NCI-H2196 treated with DMSO at 0.1 percent for 48 hours (cell line): ENCODE data around the gene RALGAPB.

Experiments used
- DNase-seq: peaks from one replicate; lab custom pipeline; 2025; ENCODE audit not compliant: unreplicated experiment; lab: John Stamatoyannopoulos, UW

RALGAPB gene

DNA sequence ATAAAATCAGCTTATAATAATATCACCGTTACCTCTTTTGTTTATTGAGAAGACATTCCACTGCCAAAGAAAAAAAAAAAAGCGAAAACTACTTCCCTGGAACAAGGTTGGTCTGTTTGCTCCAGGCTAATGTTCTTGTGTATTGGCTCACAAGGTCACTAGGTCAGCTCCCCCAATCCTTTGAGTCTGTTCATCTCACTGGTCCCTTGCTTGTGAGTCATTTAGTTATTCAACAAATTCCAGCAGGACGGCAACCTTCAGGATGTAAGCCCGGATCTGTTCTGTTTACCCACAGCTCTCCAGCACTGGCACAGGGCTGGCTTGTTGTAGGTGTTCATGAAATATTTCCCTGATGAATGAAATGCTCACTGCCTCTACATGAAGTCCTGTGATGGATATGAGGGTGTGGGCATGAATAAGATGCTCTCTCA, 132.2 kb downstream of the RALGAPB start:
- no peak for DNase-seq

GRCh38 chr20:38607351-38607750, 134.7 kb downstream of the RALGAPB start:
- DNase-seq, result no peak

GRCh38 chr20:38608188-38608587, 135.5 kb downstream of the RALGAPB start:
- no peak for DNase-seq

- no peak for DNase-seq
These were observed 137.2 kb downstream of the RALGAPB start for GRCh38 chr20:38609815-38610214.

- DNase-seq, result no peak
These were observed 137.9 kb downstream of the RALGAPB start for GRCh38 chr20:38610521-38610920.

GRCh38 chr20:38612751-38613515, 140.3 kb downstream of the RALGAPB start:
- DNase-seq, result no peak

DNA sequence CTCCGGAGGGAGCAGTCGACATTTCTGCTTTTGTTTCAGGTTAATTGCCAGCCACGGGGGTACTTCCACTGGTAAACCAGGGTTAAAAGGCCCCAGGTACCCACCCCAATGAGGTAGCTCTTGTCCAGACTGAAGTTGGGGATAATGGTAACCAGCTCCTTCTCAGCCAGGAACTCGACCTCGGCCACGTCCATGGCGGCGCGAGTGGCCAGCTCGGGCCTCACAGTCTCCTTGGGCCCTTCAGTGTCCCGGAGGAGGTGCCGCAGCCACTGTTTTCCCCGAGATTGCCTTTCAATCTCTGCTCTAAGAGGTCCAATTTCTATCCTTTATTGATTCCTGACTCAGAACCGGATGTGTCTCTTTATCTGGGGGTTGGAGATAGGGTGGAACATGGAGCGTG, 142.6 kb downstream of the RALGAPB start:
- no peak for DNase-seq

GRCh38 chr20:38616457-38616856, 143.8 kb downstream of the RALGAPB start:
- no peak for DNase-seq

DNA sequence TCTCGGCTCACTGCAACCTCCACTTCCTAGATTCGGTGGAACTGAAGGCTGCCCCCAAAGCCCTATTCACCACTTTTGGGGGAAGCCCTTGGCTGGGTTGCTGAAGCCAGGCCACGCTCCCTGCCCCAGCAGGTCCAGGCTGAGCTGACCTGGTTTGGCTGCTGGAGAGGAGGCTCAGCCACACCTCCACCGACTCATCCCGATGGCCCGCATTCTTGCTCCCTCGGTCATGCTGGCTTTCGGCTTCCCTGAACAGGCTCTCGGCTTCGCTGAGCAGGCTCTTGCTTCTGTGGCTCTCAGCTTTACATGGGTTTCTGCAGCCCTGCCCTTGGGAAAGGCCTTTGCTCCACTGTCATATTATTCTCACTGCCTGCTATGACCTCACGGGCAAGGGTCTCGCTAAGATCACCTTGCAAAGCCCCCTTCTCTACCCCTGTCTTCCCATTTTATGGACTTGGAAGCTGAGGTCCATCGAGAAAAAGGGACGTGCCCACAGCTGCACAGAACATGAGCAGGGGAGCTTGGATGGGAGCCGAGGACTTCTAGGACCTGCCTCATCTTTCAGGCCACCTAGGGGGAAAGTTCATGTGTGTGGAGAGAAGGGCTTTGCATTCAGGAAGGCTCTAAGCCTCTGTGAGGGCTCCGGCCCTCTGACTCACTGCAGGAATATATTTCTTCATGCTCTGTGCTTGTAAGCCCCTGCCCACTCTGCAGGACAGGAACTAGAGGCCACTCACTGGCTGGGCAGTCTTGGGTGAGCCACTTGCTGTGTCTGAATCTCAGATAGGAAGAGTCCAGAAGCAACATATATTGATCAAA, 144.6 kb downstream of the RALGAPB start:
- DNase-seq, result no peak

- no peak for DNase-seq
These were observed 145.2 kb downstream of the RALGAPB start for GRCh38 chr20:38617830-38618196.

- DNase-seq, result no peak
These were observed 147.8 kb downstream of the RALGAPB start for GRCh38 chr20:38620441-38620840.

- DNase-seq, result no peak
These were observed 150.4 kb downstream of the RALGAPB start for GRCh38 chr20:38623061-38623460.

DNA sequence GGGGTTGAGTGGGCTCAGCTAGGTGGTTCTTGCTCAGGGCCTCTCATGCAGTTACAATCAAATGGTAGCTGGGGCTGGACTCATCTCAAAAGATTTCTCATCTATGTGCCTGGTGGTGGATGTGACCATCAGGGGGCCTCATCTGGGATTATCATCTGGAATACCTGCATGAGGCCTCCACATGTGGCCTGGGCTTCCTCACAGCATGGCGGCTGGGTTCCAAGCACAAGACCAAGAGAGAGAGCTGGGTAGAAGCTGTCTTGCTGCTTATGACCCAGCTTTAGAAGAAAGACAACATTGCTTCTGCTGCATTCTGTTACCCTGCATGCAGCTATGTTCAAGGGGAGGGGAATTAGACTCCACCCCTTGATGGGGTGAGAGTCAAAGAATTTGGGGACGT, 151.4 kb downstream of the RALGAPB start:
- DNase-seq, result no peak

DNA sequence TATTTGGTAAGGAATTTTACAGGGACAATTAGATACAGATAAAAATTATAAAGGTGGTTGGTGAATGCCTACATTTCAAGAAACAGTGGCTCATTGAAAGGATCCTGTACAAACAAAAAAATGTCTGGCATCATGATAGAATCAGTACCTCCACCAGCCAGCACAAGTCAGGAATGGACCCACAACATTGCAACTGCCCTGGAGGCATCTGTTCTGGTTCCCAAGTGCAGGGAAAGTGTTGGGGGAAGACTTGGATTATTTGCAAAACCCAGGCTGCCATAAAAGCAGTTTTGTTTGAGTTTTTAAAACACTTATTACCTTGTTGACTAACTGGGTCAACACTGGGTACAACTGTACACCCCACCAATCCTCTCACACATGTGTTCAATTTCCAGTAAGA, 153.3 kb downstream of the RALGAPB start:
- DNase-seq, result no peak

DNA sequence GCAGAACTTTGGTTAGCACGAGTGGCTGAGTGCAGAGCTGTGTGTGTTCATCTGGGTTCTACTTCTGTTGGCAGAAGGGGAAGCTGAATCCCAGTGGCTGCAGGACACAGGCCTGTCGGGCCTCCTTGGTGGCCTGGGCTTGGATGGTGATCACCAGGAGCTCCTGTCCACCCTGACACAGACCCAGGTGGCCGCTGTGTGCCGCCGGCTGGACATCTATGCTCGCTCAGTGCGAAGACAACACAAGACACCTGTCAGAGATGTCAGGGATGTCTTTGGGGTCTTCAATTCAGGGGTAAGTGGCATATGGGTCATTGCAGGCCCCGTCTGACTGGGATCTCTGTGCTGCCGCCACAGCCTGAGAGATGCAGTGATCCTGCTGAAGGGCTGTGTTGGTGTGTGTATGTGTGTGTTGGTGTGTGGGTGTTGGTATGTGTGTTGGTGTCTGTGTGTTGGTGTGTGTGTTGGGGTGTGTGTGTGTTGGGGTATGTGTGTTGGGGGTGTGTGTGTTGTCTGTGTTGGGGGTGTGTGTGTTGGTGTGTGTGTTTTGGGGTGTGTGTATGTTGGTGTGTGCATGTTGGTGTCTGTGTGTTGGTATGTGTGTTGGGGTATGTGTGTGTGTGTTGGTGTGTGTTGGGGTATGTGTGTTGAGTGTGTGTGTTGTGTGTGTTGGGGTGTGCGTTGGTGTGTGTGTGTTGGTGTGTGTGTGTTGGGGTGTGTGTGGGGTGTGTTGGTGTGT, 154.4 kb downstream of the RALGAPB start:
- no peak for DNase-seq
